AG08396 (cell line): Measurements from ENCODE around the gene PSMD14.
"Not testable (repeated sequence)": the region's sequence is repeated elsewhere in the genome, so short reads cannot be mapped to it uniquely, and the experiment has no call there.

Source experiments
- DNase-seq: peaks from one replicate; pipeline ENCODE4 v3.0.0; 2012; ENCODE audit warnings: low spot score, mixed read lengths

PSMD14 gene

DNA sequence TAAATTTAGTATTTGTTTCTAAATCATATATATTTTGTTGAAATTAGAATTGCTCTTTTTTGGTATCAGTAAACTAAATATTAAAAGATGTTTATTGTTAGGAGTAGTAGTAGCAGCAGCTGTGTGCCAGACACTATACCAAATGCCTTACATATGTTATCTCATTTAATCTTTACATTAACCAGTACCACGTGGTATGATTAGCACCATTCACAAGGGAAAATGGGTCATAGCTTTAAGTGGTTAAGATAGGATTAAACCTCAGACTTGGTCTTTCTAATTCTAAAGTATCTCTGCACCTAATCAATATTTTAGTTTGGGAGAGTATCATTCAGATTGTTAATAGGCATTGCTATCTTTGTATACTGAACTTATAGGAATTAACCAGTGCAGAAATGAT is 29.0 kb downstream of the PSMD14 start:
- no peak for DNase-seq

DNA sequence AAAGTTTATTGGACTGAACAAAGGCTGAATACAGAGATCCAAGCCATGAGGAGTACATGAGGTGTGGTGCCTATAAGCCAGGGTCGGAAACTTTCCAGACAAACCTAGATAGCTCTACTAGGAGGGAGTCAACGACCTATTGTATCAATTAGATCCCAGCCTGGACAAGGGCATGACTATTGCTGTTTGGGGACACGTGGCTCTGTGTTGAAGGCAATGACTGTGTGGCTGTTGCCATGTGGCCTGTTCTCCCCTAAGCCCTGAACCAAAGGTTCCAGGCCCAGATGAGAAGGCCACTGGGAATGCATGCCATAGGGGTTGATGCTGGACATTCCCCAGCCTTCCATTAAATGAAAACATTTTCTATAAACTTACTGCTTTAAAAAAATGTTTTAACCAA is 31.3 kb downstream of the PSMD14 start:
- DNase-seq: not testable (repeated sequence)

DNA sequence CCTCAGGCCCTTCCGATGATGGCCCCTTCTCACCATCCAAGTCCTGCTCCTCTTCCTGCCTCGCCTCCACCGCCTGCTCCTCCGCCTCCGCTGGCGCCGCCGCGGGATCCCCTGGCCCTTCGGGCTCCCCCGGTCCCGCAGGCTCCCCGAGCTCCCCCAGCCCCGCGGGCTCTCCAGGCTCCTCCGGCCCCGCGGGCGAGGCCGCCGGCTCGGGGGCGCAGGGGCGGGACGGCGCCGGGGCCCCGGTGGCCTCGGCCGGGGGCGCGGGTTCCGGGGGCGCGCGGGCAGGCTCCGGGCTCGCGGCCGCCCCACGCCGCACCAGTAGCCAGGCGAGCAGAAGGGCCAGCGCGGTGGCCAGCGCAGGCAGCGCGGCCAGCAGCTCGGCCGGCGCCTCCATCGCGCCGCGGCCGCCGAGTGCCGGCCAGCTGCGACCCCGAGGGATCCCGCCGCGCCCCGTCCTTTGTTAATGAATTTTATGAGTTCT is 32.7 kb downstream of the PSMD14 start:
- DNase-seq: peak; percentile 14

DNA sequence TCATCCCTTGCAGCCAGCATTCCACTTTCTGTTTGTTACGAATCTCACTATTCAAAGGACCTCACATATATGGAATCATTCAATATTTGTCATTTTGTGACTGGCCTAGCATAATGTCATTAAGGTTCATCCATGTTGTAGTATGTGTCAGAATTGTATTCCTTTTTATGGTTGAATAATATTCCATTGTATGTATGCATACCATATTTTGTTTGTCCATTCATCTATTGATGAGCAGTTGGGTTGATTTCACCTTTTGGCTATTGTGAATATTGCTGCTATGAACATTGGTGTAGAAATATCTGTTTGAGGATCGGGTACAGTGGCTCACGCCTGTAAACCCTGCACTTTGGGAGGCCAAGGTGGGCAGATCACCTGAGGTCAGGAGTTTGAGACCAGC is 35.0 kb downstream of the PSMD14 start:
- DNase-seq: no peak

DNA sequence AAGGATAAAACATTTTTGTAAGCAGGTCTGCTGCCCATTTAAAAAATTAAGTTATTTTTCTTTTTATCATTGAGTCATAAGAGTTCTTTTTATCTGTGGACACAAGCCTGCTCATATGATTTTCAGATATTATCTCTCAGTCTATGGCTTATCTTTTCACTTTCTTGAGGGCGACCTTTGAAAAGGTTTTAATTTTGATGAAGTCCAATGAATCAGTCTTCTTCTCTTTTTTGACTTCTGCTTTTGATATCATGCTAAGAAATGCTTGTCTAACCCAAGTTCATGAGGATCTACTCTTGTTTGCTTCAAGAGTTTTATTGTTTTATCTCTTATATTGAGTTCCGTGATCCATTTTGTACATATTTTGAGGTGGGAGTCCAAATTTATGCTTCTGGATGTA is 36.5 kb downstream of the PSMD14 start:
- DNase-seq: no peak

DNA sequence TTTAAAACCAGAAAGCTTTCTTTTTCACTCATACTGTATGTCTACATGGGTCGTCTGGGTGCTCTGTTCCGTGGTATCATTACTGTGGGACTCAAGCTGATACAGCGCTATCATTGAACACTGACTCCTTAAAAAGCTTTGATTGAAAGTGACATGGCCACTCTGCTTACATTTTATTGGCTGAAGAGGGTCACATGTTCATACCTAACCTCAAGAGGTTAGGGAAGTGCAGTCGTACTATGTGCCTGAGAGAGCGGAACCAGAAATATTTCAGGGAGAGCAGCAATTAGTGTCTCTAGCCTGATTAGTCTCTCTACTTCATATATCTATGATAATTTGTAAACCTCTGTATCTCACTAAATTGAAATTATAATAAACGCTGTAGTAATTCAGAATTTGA is 43.5 kb downstream of the PSMD14 start:
- DNase-seq: no peak

DNA sequence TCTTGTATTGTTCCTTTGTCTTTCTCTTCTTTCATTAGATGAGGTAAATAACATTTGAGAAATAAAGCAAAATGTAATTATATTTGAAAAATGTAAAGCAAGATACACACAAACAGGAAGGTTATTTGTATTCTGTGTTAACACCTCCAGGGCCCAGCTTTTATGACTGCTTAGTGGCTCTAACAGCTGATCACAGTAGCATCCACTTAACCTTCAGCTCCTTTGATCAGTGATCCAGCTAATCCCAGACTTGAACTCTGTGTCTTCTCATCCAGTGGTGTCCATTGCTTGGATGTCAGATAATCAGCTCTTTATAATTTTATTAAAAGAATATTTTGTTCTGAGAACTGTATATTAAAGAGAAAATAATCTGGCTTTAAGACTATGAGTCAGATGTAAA is 44.5 kb downstream of the PSMD14 start:
- no peak for DNase-seq

DNA sequence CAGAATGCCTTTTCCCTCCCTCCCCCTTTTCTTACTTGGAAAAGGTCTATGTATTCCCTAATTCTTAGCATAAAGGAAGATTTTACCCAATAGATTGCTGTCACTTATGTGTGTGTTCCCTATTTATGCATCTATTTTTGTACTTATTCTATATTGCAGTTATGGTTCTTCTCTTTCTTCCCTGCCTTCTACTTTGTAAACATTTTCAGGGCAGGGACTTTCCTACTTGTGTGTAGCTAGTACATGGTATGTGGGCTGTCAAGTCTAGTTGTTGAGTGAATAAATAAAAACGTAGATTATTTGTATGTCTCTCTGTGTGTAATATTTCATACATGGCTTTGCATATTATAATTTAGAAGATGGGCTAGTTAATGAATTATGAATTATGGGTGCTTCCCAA is 45.3 kb downstream of the PSMD14 start:
- no peak for DNase-seq

DNA sequence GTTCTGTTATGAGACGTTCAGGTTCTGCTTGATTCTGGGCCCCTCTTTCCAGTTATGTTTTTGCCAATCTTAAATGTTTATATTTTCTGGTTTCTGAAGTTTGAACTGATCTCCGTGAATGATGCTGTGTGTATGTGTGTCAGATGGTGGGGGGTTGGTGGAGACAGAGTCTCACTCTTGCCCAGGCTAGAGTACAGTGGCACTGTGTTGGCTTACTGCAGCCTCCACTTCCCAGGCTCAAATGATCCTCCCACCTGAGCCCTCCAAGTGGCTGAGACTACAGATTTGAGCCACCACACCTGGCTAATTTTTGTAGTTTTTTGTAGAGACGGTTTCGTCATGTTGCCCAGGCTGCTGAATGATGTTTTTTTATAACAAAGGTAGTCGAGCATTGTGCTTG is 45.9 kb downstream of the PSMD14 start:
- no peak for DNase-seq

DNA sequence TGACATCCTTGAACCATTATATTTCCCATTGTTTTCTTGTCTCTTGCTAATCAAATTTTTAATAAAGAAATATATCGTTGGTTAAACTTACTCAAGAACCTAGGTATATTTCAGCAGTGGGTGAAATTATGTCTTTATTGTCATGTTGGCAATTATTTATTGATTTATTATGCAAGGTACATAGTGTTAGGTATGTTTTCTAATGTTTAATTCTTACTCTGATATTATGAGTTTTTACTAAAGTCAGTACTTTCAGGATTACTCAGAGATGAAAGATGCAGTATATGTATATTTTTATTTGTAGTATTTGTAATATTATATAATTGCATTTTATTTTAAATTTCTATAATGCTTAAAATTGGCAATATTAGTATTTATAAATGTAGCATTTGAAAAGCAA is 46.9 kb downstream of the PSMD14 start:
- no peak for DNase-seq

DNA sequence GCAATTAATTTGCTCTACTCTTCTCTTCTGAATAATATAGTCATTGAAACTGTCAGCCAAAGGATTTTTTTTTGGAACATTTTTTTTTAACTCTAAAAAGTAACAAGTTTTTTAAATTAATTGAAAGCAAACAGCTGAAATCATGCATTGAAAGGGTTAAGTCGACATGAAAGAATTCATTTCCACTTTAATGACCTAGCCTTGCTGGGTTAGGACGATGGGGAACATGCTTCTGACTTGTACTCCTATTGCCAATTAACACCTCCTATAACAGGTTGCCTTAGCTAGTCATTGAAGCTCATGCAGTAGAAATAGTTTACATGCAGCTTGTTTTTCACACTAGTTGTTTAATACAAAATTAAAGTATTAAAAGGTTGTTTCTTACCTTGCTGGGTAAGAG is 47.8 kb downstream of the PSMD14 start:
- no peak for DNase-seq

DNA sequence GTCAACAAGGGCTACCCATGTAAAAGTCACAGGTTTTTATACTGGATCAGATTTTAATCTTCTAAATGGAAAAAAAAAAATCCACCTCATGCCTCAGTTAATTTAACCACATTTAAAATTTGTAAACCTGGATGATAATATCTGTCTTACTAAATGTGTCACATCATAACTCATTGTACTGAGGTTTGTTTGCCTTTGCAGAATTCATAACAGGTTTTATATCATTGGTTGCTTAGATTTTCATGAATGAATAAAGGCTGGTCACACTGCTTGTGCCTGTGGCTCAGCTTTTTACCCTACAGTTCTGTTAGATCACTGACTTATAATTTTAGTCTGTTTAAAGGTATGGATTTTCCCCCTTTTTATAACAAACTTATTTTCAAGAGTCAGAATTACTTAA is 48.9 kb downstream of the PSMD14 start:
- no peak for DNase-seq

DNA sequence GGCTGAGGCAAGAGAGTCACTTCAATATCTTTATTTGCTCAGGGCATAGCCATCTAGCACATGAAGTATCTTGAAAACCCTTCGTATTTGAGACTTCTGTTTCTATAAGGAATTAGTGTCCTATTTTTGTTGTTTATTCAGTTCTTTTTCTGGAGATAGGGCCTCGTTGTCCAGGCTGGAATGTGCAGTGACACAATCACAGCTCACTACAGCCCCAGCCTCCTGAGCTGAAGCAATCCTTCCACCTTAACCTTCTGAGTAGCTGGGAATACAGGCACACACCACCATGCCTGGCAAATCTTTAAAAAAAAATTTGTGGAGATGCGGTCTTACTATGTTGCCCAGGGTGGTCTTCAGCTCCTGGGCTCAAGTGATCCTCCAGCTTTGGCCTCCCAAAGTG is 50.6 kb downstream of the PSMD14 start:
- no peak for DNase-seq

DNA sequence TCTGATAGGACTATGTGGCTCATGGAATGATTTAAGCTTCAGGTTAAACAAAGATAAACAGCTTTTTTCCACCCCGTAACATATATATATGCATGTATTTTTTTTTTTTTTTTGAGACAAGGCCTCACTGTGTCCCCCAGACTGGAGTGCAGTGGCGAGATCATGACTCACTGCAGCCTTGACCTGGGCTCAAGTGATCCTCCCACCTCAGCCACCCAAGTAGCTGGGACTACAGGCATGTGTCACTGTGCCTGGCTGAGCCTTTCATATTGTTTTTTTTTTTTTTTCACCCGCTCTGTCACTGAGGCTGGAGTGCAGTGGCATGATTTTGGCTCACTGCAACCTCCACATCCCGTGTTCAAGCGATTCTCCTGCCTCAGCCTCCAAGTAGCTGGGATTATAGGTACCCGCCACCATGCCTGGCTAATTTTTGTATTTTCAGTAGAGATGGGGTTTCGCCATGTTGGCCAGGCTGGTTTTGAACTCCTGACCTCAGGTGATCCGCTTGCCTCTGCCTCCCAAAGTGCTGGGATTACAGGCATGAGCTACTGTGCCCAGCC is 52.0 kb downstream of the PSMD14 start:
- not testable (repeated sequence) for DNase-seq

DNA sequence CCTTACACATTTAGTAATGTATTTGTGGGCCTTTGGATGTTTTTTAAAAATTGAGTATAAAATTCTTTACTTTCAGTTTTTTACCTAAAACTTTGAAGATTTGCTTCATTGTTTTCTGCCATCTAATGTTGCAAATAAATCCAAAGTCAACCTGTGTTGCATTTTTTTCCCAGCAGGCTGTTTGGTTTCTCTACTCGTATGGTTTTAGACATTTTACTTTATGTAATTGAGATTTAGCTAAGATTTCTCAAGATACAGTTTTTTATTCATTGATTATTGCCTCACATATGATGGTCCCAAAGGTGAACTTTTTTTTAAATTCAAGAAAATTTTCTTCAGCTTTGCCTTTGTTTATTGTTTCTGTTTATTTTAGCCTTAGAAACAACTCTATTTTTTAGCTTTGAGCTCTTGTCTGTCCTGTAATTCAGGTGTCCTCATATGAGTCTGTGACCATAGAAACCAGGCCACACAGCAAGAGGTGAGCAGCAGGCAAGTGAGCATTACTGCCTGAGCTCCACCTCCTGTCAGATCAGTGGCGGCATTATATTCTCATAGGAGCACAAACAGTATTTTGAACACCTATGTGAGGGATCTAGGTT is 54.4 kb downstream of the PSMD14 start:
- DNase-seq: no peak

DNA sequence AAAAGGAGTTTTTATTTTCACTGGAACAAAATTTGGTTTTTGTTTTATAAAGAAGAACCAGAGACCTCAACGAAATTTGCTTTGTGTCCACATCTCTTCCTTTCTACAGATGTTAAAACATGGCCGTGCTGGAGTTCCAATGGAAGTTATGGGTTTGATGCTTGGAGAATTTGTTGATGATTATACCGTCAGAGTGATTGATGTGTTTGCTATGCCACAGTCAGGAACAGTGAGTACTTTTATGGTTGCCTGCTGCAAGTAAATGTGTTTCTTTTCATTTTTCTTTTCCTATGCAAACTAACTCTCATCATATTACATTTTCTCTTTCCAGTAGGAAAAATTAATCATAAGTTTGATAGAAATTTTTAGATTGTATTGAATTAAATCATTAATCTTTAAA is 59.5 kb downstream of the PSMD14 start:
- DNase-seq: no peak

DNA sequence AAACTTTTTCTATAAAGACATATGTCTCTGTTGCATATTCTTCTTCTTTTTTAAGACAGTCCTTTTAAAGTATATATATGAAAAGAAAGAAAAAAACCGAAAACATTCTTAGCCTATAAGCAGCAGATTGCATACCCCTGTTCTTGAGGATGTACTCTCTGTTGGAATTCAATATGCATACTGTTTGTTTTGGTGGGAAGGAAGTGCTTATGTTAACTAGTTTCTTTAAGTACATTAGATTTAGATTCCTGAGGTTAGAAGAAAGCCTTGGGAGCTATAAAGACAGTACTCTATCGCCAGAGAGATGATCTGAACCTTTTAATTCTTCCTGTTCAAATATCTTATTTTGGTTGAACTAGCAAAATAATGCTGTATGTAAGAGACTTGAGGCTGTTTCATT is 61.1 kb downstream of the PSMD14 start:
- DNase-seq: no peak

DNA sequence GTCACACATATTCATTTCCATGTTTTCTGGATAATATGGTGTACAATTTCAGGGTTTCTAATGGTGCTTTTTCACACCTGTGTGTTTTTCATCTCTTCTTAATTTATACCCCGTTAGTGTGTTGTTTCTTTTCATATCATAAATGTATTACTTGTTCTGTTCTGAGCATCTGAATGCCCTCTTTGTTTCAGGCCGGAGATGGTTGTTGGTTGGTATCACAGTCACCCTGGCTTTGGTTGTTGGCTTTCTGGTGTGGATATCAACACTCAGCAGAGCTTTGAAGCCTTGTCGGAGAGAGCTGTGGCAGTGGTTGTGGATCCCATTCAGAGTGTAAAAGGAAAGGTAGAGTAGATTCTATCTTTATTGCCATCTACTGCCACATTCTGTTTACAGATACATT is 62.8 kb downstream of the PSMD14 start:
- no peak for DNase-seq

DNA sequence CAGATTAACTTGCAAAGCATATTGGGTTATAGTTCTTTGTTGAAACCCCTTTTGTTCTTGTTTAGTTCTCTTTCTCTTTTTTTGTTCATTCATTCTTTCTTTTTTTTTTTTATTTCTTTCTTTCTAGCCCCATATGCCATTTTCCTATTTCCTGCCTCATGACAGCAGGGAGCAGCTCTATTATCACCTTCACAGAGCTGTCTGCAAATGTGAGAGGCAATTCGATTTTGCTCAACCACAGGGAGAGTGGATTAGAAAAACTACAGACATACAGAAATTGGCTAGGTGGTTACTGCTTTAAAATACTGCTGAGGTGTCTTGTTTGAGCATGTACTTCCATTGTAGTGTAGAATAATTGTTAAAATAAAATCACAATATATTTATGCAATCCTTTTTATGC is 63.6 kb downstream of the PSMD14 start:
- DNase-seq: no peak

DNA sequence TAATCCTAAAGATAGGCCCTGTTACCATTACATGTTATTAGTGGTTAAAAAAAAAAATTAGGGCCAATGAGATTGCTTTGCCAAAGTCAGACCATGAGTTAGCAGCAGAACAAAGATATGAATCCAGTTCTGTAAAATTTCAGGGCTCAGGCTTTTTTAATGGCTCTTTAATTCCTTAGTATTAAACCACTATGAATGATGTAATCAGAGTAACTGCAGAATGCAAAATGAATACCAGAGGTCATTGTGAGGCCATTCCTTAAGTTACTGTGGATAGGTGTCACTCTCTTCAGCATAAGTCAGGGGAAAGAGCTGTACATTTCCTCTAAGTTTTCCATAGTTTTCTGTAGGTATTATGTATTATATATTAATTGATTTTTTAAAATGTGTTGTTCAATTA is 65.7 kb downstream of the PSMD14 start:
- DNase-seq: peak; percentile 3

DNA sequence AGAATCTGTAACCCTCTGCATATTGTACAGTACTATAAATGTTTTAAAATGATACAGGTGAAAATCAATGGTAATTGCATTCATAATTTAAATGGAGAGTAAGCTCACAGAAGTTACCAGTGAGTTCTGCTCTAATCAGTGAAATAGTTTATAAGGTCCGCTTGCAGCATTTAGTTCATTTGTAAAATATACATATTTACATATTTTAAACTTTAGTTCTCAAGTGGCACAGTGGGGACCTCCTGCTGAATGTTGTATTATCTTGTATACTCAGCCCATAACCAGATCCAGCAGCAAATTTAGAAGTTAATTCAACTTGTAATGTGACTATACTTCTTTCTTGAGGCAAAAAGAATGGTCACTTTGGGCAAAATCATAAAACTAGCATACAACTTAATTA is 66.2 kb downstream of the PSMD14 start:
- DNase-seq: no peak

DNA sequence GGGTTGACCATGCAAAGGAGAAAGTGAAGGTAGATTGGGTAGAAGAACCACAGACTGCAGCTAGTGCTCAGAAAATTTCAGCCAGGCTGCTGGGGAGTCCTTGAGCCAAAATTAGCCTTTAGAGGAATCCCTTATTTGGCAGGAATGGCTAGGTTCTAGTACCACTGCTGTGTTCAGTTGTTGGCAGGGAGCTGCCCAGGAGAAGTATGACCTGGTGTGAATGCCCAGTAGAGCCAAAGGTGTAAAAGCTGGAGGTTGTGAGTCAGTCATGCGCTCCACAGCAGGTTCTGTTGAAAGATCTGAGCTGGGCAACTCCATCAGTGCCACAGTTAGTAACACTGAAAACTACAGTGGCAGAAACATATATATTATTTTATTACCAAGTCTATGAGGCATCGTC is 71.5 kb downstream of the PSMD14 start:
- DNase-seq: no peak

DNA sequence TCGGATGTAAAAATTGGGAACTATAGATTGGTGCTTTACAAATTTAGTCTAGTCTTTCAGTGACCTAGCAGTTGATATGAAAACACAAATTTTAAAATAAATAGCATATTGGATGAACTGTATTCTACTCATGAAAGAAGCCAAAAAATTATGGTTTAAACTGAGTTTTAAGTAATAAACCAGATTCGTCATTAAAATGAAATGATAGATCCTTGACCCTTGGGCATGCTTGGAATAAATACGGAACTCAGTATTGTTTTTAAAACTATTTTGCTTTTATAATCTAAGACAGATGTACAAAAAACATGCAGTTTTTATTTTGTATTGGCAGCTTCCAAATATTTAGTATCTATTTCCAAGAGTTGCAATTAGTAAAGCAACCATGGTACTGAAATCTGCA is 73.3 kb downstream of the PSMD14 start:
- DNase-seq: no peak

DNA sequence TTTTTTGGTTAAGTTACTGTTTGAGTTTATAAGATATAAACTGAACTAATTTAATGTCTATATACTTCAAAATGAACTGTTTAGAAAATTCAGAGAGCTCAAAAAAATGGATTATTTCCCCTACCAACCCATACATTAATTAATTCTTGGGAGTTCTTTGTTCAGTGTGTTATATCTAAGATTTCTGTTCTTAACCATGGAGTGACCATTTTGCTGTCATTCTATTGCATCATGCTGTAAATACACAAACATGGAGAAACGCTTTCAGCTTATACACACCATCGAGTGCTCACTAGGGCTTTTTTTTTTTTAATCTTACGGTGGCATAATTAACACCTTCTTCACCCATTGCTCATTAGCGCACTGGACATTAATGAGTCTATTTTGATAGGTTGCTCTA is 74.5 kb downstream of the PSMD14 start:
- DNase-seq: no peak

DNA sequence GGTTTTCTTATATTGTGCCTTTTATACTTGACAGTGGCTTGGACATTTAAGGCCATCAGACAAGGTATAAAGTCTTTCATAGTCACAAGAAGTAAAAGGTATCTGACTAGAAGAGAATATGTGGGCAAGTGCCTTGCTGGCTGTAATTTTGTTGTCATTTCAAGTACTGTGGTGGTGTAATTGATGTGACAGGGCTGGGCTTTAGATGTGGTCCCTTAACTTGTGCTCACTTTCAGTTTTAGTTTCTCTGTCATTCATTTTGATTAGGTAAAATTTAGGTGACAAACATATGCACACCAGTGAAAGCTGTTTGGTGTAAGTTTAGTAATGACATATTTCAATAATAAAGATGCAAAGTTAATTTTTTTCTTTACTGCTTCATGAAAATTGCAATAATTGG is 76.6 kb downstream of the PSMD14 start:
- DNase-seq: no peak
